OCI-LY7 (cell line): Measurements from ENCODE around the gene PLXNA4. TPM values are rescaled to one million over a fixed set of nuclear protein-coding genes. Genes with fewer than 3 reads are reported as not detected.

Experiments
- BruUV-seq: library from RNA; stranded (reverse); fragments of 400-500 nt; replicated peaks from 2 replicates; lab custom pipeline; 2021; lab: Mats Ljungman, UMichigan
- CTCF ChIA-PET: fragments of 300-600 bp; sonication (Branson Sonifier 250); formaldehyde crosslinking; loops from one replicate; lab custom pipeline; 2022; ENCODE audit warnings: antibody characterized with exemption; ENCODE audit not compliant: unreplicated experiment; lab: Charles Lee
- POLR2A ChIA-PET: fragments of 300-600 bp; sonication (Branson Sonifier 250); formaldehyde crosslinking; loops from one replicate; lab custom pipeline; 2022; ENCODE audit warnings: antibody characterized with exemption; lab: Charles Lee
- DNase-seq: peaks from one replicate; pipeline ENCODE4 v3.0.0-alpha.2; 2015; ENCODE audit warnings: low spot score
- H2AFZ ChIP-seq: fragments of 200-600 bp; sonication (generic), shearing (Covaris generic); 2 replicates; pipeline ENCODE4 v1.6.1; 2014; ENCODE audit warnings: mild to moderate bottlenecking, antibody characterized with exemption, low read length, moderate library complexity
- H3K27ac ChIP-seq: fragments of 200-600 bp; sonication (generic); 2 replicates; pipeline ENCODE4 v1.5.1; 2014; ENCODE audit warnings: mixed run types, low read depth, mild to moderate bottlenecking, moderate library complexity, low read length, inconsistent platforms; ENCODE audit not compliant: poor library complexity, severe bottlenecking
- H3K36me3 ChIP-seq: fragments of 200-600 bp; sonication (generic); 2 replicates; pipeline ENCODE4 v1.6.1; 2014; ENCODE audit warnings: mild to moderate bottlenecking, antibody characterized with exemption, low read length, moderate library complexity, mixed read lengths; ENCODE audit not compliant: insufficient read depth
- H3K4me1 ChIP-seq: fragments of 200-600 bp; sonication (generic); 2 replicates; pipeline ENCODE4 v1.5.1; 2014; ENCODE audit warnings: mild to moderate bottlenecking, low read length; ENCODE audit not compliant: insufficient read depth, poor library complexity, severe bottlenecking
- H3K4me2 ChIP-seq: fragments of 200-600 bp; sonication (generic); 2 replicates; pipeline ENCODE4 v1.6.1; 2014; ENCODE audit warnings: mild to moderate bottlenecking, low read length
- H3K4me3 ChIP-seq: fragments of 200-600 bp; sonication (generic); 2 replicates; pipeline ENCODE4 v1.5.1; 2014; ENCODE audit warnings: mild to moderate bottlenecking, low read depth, low read length; ENCODE audit not compliant: poor library complexity, severe bottlenecking
- H3K79me2 ChIP-seq: fragments of 200-600 bp; sonication (generic); 2 replicates; pipeline ENCODE4 v1.6.1; 2016; ENCODE audit warnings: low read depth, mild to moderate bottlenecking, low read length, moderate library complexity, mixed read lengths; ENCODE audit not compliant: insufficient read depth
- H3K9me2 ChIP-seq: fragments of 200-600 bp; sonication (generic); 2 replicates; pipeline ENCODE4 v1.6.1; 2016; ENCODE audit warnings: mild to moderate bottlenecking, low read length, mixed read lengths; ENCODE audit not compliant: insufficient read depth
- H3K9me3 ChIP-seq: fragments of 200-600 bp; sonication (generic); 2 replicates; pipeline ENCODE4 v1.6.1; 2014; ENCODE audit warnings: mild to moderate bottlenecking, mixed run types, low read length, mixed read lengths
- H4K20me1 ChIP-seq: fragments of 200-600 bp; sonication (generic); 2 replicates; pipeline ENCODE4 v1.6.1; 2014; ENCODE audit warnings: mild to moderate bottlenecking, antibody characterized with exemption, low read length, moderate library complexity, mixed read lengths; ENCODE audit not compliant: insufficient read depth
- CTCF ChIP-seq: fragments of 200-600 bp; sonication (generic); conservative IDR thresholded peaks from 2 replicates; pipeline ENCODE4 v1.5.1; 2014; ENCODE audit warnings: mild to moderate bottlenecking, antibody characterized with exemption, low read length, moderate library complexity, mixed read lengths
- EZH2phosphoT487 ChIP-seq: fragments of 200-600 bp; sonication (generic); IDR thresholded peaks from 2 replicates; pipeline ENCODE4 v1.6.1; 2018; ENCODE audit warnings: low read depth, borderline replicate concordance, mild to moderate bottlenecking, mixed run types, antibody characterized with exemption, low read length, moderate library complexity, mixed read lengths
- intact Hi-C: fragments of 100-400 bp; cut with micrococcal nuclease; formaldehyde crosslinking; loops from one replicate; pipeline ENCODE4 v1.10.0; 2022; ENCODE audit not compliant: unreplicated experiment
- total RNA-seq, 2 experiments: library from RNA; depleted of rRNA in 1 of 2; stranded (reverse); fragments of >200 nt in 1 of 2; shearing (Covaris generic) in 1 of 2; gene quantifications; 2 replicates each; pipeline ENCODE4 v1.2.3, GENCODE V29; 2014 to 2022

PLXNA4 gene
- total RNA-seq, 2 experiments from 2014 or later: not detected

- Histone ChIP-seq H4K20me1 (no peaks in the 10 kb centered on the region), H3K4me2 (no peak overlapping the region), H3K4me3 (no peak overlapping the region), H3K4me1 (no peaks in the 10 kb centered on the region), H2AFZ (no peak overlapping the region), H3K9me3 (no peaks in the 10 kb centered on the region), H3K36me3 (no peaks in the 10 kb centered on the region), H3K27ac (no peak overlapping the region), H3K79me2 (no peaks in the 10 kb centered on the region), H3K9me2 (no peaks in the 10 kb centered on the region)
- no TSS peak for BruUV-seq
- TF ChIP-seq CTCF (no peak), EZH2phosphoT487 (no peak)
- POLR2A ChIA-PET: no interaction called here
- intact Hi-C loops: no loop called here
- no peak for DNase-seq
- CTCF ChIA-PET: no interaction called here
Observed at GRCh38 chr7:132607656-132608055, 31.4 kb upstream of the PLXNA4 start.

- H4K20me1 ChIP-seq: no peaks in the 10 kb centered on the region
- intact Hi-C loops: no loop called here
- ChIA-PET CTCF (no interaction called here), POLR2A (no interaction called here)
- no peaks in the 10 kb centered on the region for H3K9me3 ChIP-seq
- no peak overlapping the region for H3K4me2 ChIP-seq
- no peaks in the 10 kb centered on the region for H3K79me2 ChIP-seq
- H3K9me2 ChIP-seq: no peaks in the 10 kb centered on the region
- DNase-seq: no peak
- no TSS peak for BruUV-seq
- H3K36me3 ChIP-seq: no peaks in the 10 kb centered on the region
- TF ChIP-seq CTCF: no peak
- no peak for TF ChIP-seq EZH2phosphoT487
- no peak overlapping the region for H2AFZ ChIP-seq
- no peaks in the 10 kb centered on the region for H3K4me1 ChIP-seq
- no peak overlapping the region for H3K4me3 ChIP-seq
- no peak overlapping the region for H3K27ac ChIP-seq
Observed at GRCh38 chr7:132604121-132604520, 27.9 kb upstream of the PLXNA4 start.

GRCh38 chr7:132603220-132603833 is 27.1 kb upstream of the PLXNA4 start:
- no peak for DNase-seq
- H3K4me3 ChIP-seq: no peak overlapping the region
- BruUV-seq: no TSS peak
- H3K4me2 ChIP-seq: no peak overlapping the region
- H4K20me1 ChIP-seq: no peaks in the 10 kb centered on the region
- CTCF ChIA-PET: no interaction called here
- POLR2A ChIA-PET: interaction anchor here (0.6 kb wide), 1 partner anchor 1801 kb away, joined by 3 read pairs; no protein-coding TSS in a partner anchor
- no peaks in the 10 kb centered on the region for H3K4me1 ChIP-seq
- H3K36me3 ChIP-seq: no peaks in the 10 kb centered on the region
- no peak overlapping the region for H3K27ac ChIP-seq
- intact Hi-C loops: no loop called here
- H2AFZ ChIP-seq: no peak overlapping the region
- no peaks in the 10 kb centered on the region for H3K9me2 ChIP-seq
- no peaks in the 10 kb centered on the region for H3K79me2 ChIP-seq
- TF ChIP-seq EZH2phosphoT487: no peak
- no peak for TF ChIP-seq CTCF
- no peaks in the 10 kb centered on the region for H3K9me3 ChIP-seq
